Measurements from ENCODE around the gene FGFRL1. TPM values are rescaled to one million over a fixed set of nuclear protein-coding genes. Genes with fewer than 3 reads are reported as not detected.
A peak's percentile ranks its signal among the peaks of the same experiment; 100 is the strongest.

FGFRL1 gene
- polyA plus RNA-seq, 1 donor (not counting 4 experiments of a cell fraction or from before 2014, with no cell fraction given), result 2.8 TPM

DNA sequence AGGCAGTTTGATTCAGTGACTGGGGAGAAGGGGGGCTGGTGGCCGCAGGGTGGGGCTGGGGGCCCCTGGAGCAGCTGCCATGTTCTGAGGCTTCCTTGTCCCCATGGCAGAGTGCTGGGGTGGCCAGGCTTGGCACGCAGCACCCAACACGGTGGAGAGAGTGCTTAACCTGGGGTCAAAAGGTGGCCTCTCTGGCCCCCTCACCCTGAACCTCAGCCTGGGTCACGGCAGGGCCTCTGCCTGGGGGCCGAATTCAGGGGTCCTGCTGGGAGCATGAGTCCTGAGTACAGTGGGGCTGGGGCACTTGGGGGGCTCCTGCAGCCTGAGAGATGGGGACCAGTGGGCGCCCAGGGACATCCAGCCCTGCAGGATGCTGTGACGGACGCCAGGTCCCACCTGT, 19.9 kb downstream of the FGFRL1 start:
- no peak for FAIRE-seq
- H3K27me3 ChIP-seq (ENCODE audit: control insufficient read depth, extremely low read depth, insufficient read depth, low read length), result peaks cover 45% of the 10 kb centered on the region
- dilution Hi-C loops (cut with MboI; ENCODE audit: extremely low pct_ligation_motif_present, low sequenced_read_pairs), result no loop called here

DNA sequence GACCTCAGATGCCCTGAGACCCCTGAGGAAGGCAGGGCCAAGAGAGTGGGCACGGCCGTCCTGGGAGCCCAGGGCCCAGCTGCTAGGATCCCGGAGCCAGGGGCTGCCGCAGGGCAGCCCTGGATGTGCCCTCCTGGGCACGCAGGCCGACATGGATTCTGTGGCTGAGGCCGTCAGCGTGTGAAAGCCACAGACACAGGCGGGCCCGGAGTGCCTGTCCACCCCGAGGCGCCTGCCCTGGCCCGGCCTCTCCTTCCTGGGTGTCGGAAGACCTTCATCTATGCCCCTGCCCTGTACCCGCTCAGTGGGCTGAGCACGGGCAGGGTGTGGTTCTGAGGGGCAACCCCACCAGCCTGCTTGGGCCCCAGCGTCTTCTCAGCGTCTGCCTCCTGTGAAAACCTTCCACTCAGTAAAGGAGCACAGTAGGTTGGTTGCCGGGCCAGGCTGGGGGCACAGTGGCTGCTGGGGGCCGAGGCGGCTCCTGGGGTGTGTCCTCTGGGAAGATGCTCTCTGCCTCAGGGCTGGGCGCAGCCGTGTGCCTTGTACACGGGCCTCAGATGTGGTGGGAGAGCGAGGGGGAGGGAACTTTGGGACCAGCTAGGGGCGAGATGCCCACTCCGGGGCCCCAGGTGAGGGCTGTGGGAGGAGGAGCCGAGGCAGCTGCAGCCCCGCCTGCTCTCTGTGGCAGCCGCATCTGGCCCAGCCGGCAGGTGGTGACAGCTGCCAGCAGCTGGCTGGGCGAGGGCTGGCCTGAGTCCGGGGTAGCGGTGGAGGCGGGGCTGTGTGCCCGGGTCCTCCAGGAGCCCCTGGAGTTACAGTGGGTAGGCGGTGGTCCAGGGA, 20.8 kb downstream of the FGFRL1 start:
- no peak overlapping the region for H3K9ac ChIP-seq (ENCODE audit: control insufficient read depth, extremely low read depth, insufficient read depth, low read length)
- H3K4me1 ChIP-seq (ENCODE audit: control insufficient read depth, extremely low read depth, insufficient read depth, low read length), result no peaks in the 10 kb centered on the region
- TF ChIP-seq, protein P1, sequence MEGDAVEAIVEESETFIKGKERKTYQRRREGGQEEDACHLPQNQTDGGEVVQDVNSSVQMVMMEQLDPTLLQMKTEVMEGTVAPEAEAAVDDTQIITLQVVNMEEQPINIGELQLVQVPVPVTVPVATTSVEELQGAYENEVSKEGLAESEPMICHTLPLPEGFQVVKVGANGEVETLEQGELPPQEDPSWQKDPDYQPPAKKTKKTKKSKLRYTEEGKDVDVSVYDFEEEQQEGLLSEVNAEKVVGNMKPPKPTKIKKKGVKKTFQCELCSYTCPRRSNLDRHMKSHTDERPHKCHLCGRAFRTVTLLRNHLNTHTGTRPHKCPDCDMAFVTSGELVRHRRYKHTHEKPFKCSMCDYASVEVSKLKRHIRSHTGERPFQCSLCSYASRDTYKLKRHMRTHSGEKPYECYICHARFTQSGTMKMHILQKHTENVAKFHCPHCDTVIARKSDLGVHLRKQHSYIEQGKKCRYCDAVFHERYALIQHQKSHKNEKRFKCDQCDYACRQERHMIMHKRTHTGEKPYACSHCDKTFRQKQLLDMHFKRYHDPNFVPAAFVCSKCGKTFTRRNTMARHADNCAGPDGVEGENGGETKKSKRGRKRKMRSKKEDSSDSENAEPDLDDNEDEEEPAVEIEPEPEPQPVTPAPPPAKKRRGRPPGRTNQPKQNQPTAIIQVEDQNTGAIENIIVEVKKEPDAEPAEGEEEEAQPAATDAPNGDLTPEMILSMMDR (optimal IDR thresholded peaks at IDR 0.05 in 1 of 3, IDR thresholded peaks at IDR 0.05 in 1 of 3, conservative IDR thresholded peaks at IDR 0.05 in 1 of 3; ENCODE audit: extremely low read depth in 1 of 3, insufficient read depth in 2 of 3, low read length in 3 of 3), result peak in 1 of 3 experiments; percentile 66
- no peak for TF ChIP-seq EZH2 (IDR thresholded peaks at IDR 0.05; ENCODE audit: low read length)
- no peak overlapping the region for H3K4me3 ChIP-seq (ENCODE audit: control insufficient read depth in 2 of 3, extremely low read depth in 1 of 3, insufficient read depth in 2 of 3, low read depth in 1 of 3, low read length in 3 of 3)
- H3K27me3 ChIP-seq (ENCODE audit: control insufficient read depth, extremely low read depth, insufficient read depth, low read length), result peaks cover 45% of the 10 kb centered on the region
- H3K36me3 ChIP-seq (ENCODE audit: control insufficient read depth in 2 of 2, extremely low read depth in 1 of 2, insufficient read depth in 2 of 2, low read length in 2 of 2), result no peaks in the 10 kb centered on the region
- no peaks in the 10 kb centered on the region for H4K20me1 ChIP-seq (ENCODE audit: control insufficient read depth, extremely low read depth, insufficient read depth, low read length)
- no peak overlapping the region for H3K4me2 ChIP-seq (ENCODE audit: control insufficient read depth, extremely low read depth, insufficient read depth, low read depth, low read length)
- no peaks in the 10 kb centered on the region for H3K9me1 ChIP-seq (ENCODE audit: control insufficient read depth, extremely low read depth, insufficient read depth, low read length)
- H3K27ac ChIP-seq (ENCODE audit: control insufficient read depth, insufficient read depth, low read length), result no peak overlapping the region
- no peaks in the 10 kb centered on the region for H3K79me2 ChIP-seq (ENCODE audit: control insufficient read depth, insufficient read depth, low read length)
- H3K9me3 ChIP-seq (ENCODE audit: control insufficient read depth, low read depth, low read length), result no peaks in the 10 kb centered on the region
- dilution Hi-C loops (cut with MboI; ENCODE audit: extremely low pct_ligation_motif_present, low sequenced_read_pairs), result no loop called here
- no peak for DNase-seq (ENCODE audit: low read depth, low spot score)
- FAIRE-seq, result no peak
- H2AFZ ChIP-seq (ENCODE audit: control insufficient read depth, low read length), result no peak overlapping the region

More for the DNA sequence above, 19.9 kb downstream of the FGFRL1 start:
- Histone ChIP-seq H4K20me1 (ENCODE audit: control insufficient read depth, extremely low read depth, insufficient read depth, low read length) (peaks cover 3% of the 10 kb centered on the region), H3K4me3 (ENCODE audit: control insufficient read depth in 2 of 3, extremely low read depth in 1 of 3, insufficient read depth in 2 of 3, low read depth in 1 of 3, low read length in 3 of 3) (no peak overlapping the region), H3K4me1 (ENCODE audit: control insufficient read depth, extremely low read depth, insufficient read depth, low read length) (no peaks in the 10 kb centered on the region), H3K4me2 (ENCODE audit: control insufficient read depth, extremely low read depth, insufficient read depth, low read depth, low read length) (no peak overlapping the region), H3K9me3 (ENCODE audit: control insufficient read depth, low read depth, low read length) (no peaks in the 10 kb centered on the region), H3K36me3 (ENCODE audit: control insufficient read depth in 2 of 2, extremely low read depth in 1 of 2, insufficient read depth in 2 of 2, low read length in 2 of 2) (no peaks in the 10 kb centered on the region), H3K27ac (ENCODE audit: control insufficient read depth, insufficient read depth, low read length) (no peak overlapping the region), H3K9me1 (ENCODE audit: control insufficient read depth, extremely low read depth, insufficient read depth, low read length) (no peaks in the 10 kb centered on the region), H2AFZ (ENCODE audit: control insufficient read depth, low read length) (no peak overlapping the region), H3K79me2 (ENCODE audit: control insufficient read depth, insufficient read depth, low read length) (no peaks in the 10 kb centered on the region), H3K9ac (ENCODE audit: control insufficient read depth, extremely low read depth, insufficient read depth, low read length) (no peak overlapping the region)
- TF ChIP-seq, protein P1 (optimal IDR thresholded peaks at IDR 0.05 in 1 of 3, IDR thresholded peaks at IDR 0.05 in 1 of 3, conservative IDR thresholded peaks at IDR 0.05 in 1 of 3; ENCODE audit: extremely low read depth in 1 of 3, insufficient read depth in 2 of 3, low read length in 3 of 3), result no peak
- no peak for TF ChIP-seq EZH2 (IDR thresholded peaks at IDR 0.05; ENCODE audit: low read length)
- DNase-seq (ENCODE audit: low read depth, low spot score), result no peak

All from keratinocyte (primary cell).